ENCODE data around the gene NECTIN4.

- TF ChIP-seq, protein P1, sequence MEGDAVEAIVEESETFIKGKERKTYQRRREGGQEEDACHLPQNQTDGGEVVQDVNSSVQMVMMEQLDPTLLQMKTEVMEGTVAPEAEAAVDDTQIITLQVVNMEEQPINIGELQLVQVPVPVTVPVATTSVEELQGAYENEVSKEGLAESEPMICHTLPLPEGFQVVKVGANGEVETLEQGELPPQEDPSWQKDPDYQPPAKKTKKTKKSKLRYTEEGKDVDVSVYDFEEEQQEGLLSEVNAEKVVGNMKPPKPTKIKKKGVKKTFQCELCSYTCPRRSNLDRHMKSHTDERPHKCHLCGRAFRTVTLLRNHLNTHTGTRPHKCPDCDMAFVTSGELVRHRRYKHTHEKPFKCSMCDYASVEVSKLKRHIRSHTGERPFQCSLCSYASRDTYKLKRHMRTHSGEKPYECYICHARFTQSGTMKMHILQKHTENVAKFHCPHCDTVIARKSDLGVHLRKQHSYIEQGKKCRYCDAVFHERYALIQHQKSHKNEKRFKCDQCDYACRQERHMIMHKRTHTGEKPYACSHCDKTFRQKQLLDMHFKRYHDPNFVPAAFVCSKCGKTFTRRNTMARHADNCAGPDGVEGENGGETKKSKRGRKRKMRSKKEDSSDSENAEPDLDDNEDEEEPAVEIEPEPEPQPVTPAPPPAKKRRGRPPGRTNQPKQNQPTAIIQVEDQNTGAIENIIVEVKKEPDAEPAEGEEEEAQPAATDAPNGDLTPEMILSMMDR (IDR thresholded peaks at IDR 0.05): no peak
- TF ChIP-seq POLR2A (IDR thresholded peaks at IDR 0.05): no peak
These were observed 39.4 kb upstream of the NECTIN4 start for GRCh38 chr1:161128591-161129420.

Data from esophagus squamous epithelium (tissue), 4 donors.